Neuronal stem cell (in vitro differentiated cells): ENCODE results near the gene DPH2.

ENCODE experiments used
- DNase-seq: peaks from one replicate; pipeline ENCODE4 v3.0.0-alpha.2; 2013; ENCODE audit warnings: low spot score
- H2AFZ ChIP-seq: one replicate; pipeline ENCODE4 v1.6.1; 2013; ENCODE audit warnings: mild to moderate bottlenecking, low read length, inconsistent platforms
- H2AK5ac ChIP-seq: 2 replicates; pipeline ENCODE4 v1.6.1; 2013; ENCODE audit warnings: low read depth, mild to moderate bottlenecking, inconsistent platforms, low read length, moderate library complexity, mixed read lengths
- H2BK120ac ChIP-seq: 2 replicates; pipeline ENCODE4 v1.6.1; 2013; ENCODE audit warnings: low read depth, mild to moderate bottlenecking, inconsistent platforms, low read length, moderate library complexity, mixed read lengths
- H2BK12ac ChIP-seq: one replicate; pipeline ENCODE4 v1.6.1; 2013; ENCODE audit warnings: low read length, inconsistent platforms
- H2BK15ac ChIP-seq: 2 replicates; pipeline ENCODE4 v1.6.1; 2013; ENCODE audit warnings: mild to moderate bottlenecking, low read length, inconsistent platforms, mixed read lengths
- H2BK5ac ChIP-seq: one replicate; pipeline ENCODE4 v1.6.1; 2013; ENCODE audit warnings: inconsistent platforms, mild to moderate bottlenecking, low read length, moderate library complexity
- H3K14ac ChIP-seq: one replicate; pipeline ENCODE4 v1.6.1; 2013; ENCODE audit warnings: low read length, inconsistent platforms
- H3K18ac ChIP-seq: 2 replicates; pipeline ENCODE4 v1.6.1; 2013; ENCODE audit warnings: low read length, inconsistent platforms
- H3K23ac ChIP-seq: 2 replicates; pipeline ENCODE4 v1.6.1; 2013; ENCODE audit warnings: low read depth, mild to moderate bottlenecking, mixed read lengths, low read length, inconsistent platforms; ENCODE audit not compliant: poor library complexity
- H3K27ac ChIP-seq: replicated peaks from 3 replicates; pipeline ENCODE4 v1.5.1; 2013; ENCODE audit warnings: low read length, inconsistent platforms
- H3K27me3 ChIP-seq, 3 experiments: 2 replicates each; pipeline ENCODE4 v1.6.1; 2013; ENCODE audit warnings: low read length in 3 of 3, mild to moderate bottlenecking in 2 of 3, inconsistent platforms in 1 of 3, low read depth in 1 of 3, mixed read lengths in 1 of 3, moderate library complexity in 1 of 3; ENCODE audit not compliant: control insufficient read depth in 3 of 3, insufficient read depth in 3 of 3
- H3K36me3 ChIP-seq, 2 donors: replicated peaks in 1 of 2; 2 replicates each; pipeline ENCODE4 v1.6.1; 2013; ENCODE audit warnings: low read length in 2 of 2; ENCODE audit not compliant: control insufficient read depth in 2 of 2, insufficient read depth in 2 of 2
- H3K4ac ChIP-seq: 2 replicates; pipeline ENCODE4 v1.6.1; 2013; ENCODE audit warnings: inconsistent platforms, mild to moderate bottlenecking, low read length, moderate library complexity
- H3K4me1 ChIP-seq, 2 donors: 1 replicate in 1 of 2; 2 replicates in 1 of 2; pipeline ENCODE4 v1.6.1; 2013; ENCODE audit warnings: low read length in 2 of 2, low read depth in 1 of 2; ENCODE audit not compliant: control insufficient read depth in 2 of 2, insufficient read depth in 1 of 2
- H3K4me2 ChIP-seq: one replicate; pipeline ENCODE4 v1.6.1; 2013; ENCODE audit warnings: mild to moderate bottlenecking, low read length, inconsistent platforms; ENCODE audit not compliant: insufficient read depth, poor library complexity, severe bottlenecking
- H3K4me3 ChIP-seq, 2 donors: 2 replicates each; pipeline ENCODE4 v1.5.1; 2013; ENCODE audit warnings: low read length in 2 of 2, mild to moderate bottlenecking in 2 of 2, inconsistent platforms in 1 of 2, moderate library complexity in 1 of 2
- H3K79me1 ChIP-seq: one replicate; pipeline ENCODE4 v1.6.1; 2013; ENCODE audit warnings: low read depth, mild to moderate bottlenecking, inconsistent platforms, low read length, moderate library complexity
- H3K9ac ChIP-seq: one replicate; pipeline ENCODE4 v1.6.1; 2013; ENCODE audit warnings: mild to moderate bottlenecking, low read depth, low read length, inconsistent platforms; ENCODE audit not compliant: poor library complexity
- H3K9me3 ChIP-seq, 2 donors: replicated peaks in 1 of 2; 2 replicates each; pipeline versions ENCODE3 to v1.6.1; 2013; ENCODE audit warnings: low read length in 2 of 2, mild to moderate bottlenecking in 2 of 2, inconsistent platforms in 1 of 2, low read depth in 1 of 2, mixed read lengths in 1 of 2, moderate library complexity in 1 of 2; ENCODE audit not compliant: control insufficient read depth in 2 of 2, insufficient read depth in 1 of 2
- H4K8ac ChIP-seq: one replicate; pipeline ENCODE4 v1.6.1; 2013; ENCODE audit warnings: low read depth, mild to moderate bottlenecking, inconsistent platforms, low read length, moderate library complexity
- H4K91ac ChIP-seq: one replicate; pipeline ENCODE4 v1.6.1; 2013; ENCODE audit warnings: low read length, low read depth, mild to moderate bottlenecking, inconsistent platforms; ENCODE audit not compliant: poor library complexity
- WGBS, 2 donors: extraction: QIAGEN DNeasy Blood & Tissue Kit; methylation state at CpG; one replicate each; pipeline ENCODE4 v1.1.7; 2013; ENCODE audit warnings: missing lambda C conversion rate in 2 of 2, mixed read lengths in 1 of 2; ENCODE audit not compliant: insufficient read length in 2 of 2, insufficient replicate concordance in 1 of 2; ENCODE audit errors: extremely low coverage in 2 of 2; 5-methylcytosine and 5-hydroxymethylcytosine counted together

Gene DPH2

GRCh38 chr1:43994071-43994470, 24.3 kb downstream of the DPH2 start:
- Histone ChIP-seq H2BK15ac (no peak overlapping the region), H2AFZ (no peak overlapping the region), H3K14ac (no peak overlapping the region), H3K9ac (no peak overlapping the region), H3K79me1 (peaks cover 2% of the 10 kb centered on the region), H3K9me3 (no peaks in the 10 kb centered on the region), H3K27ac (no peak overlapping the region), H2BK12ac (no peak overlapping the region), H2BK120ac (no peak overlapping the region), H3K36me3 (peaks cover 4 to 10% of the 10 kb centered on the region in 2 donors), H3K27me3 (no peaks in the 10 kb centered on the region), H3K23ac (no peak overlapping the region), H4K91ac (no peak overlapping the region), H3K18ac (no peak overlapping the region), H4K8ac (no peak overlapping the region), H2BK5ac (no peak overlapping the region), H3K4ac (no peak overlapping the region), H3K4me3 (no peak overlapping the region), H3K4me1 (peaks cover 18 to 32% of the 10 kb centered on the region in 2 donors), H2AK5ac (no peak overlapping the region), H3K4me2 (no peak overlapping the region)
- DNase-seq: no peak
- no CpG with 5 or more reads among the region's 7 CpGs for WGBS, 2 donors

DNA sequence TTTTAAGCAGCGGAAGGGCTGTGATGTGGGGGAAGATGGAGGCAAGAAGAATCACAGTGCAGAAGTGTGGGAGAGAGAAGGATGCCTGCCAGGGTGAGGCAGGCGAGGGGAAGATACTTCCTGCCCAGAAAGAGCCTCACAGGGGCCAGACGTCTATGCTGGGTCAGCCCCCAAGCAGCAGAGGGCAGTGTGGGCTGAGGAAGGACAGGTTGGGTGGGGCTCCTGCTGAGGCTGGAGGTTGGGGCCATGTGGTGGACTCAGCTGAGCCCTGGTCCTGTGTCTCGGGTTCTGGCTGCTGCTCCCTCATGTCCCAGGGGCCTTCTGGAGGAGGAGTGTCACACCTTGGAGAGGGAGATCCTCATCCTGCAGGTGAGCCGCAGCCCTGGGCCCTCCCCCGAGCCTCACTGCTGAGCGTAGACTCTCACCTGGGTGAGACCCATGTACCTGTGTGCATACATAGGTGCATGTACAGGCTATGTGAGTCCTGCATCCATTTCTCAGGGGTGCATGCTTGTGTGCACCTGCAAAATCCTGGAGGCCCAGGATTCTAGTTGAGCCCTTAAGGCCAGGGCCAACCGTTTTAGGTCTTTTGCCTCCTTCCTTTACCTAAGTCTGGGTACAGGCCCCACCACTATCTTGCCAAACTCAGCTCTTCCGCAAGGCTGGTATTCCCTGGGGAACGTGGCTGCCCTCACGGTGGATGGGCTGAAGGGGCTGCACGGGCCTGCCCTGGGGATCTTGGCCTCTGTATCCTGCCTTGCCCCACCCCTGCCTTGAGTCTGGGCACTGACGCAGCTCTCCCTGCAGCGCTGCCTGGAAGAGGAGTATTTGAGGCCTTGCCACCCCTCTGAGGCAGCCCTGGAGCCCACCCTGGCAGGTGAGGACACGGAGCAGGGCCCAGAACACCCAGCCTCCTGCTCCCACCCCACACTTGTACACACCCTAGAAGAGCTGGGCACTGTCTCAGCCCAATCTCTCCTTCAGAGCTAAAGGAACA, 25.3 kb downstream of the DPH2 start:
- Histone ChIP-seq H4K8ac (no peak overlapping the region), H2BK15ac (peak overlapping the region; percentile 77), H3K27me3 (no peaks in the 10 kb centered on the region), H2BK120ac (peak overlapping the region; percentile 64), H3K36me3 (peaks cover 2 to 11% of the 10 kb centered on the region in 2 donors), H2AFZ (no peak overlapping the region), H3K4me2 (no peak overlapping the region), H3K79me1 (peaks cover 2% of the 10 kb centered on the region), H2AK5ac (peak overlapping the region; percentile 86), H3K4ac (peak overlapping the region; percentile 41), H2BK12ac (no peak overlapping the region), H2BK5ac (no peak overlapping the region), H3K4me1 (peaks cover 18 to 32% of the 10 kb centered on the region in 2 donors), H3K23ac (peak overlapping the region; percentile 86), H3K14ac (no peak overlapping the region), H3K18ac (peak overlapping the region; percentile 80), H3K9me3 (no peaks in the 10 kb centered on the region), H4K91ac (peak overlapping the region; percentile 17), H3K4me3 (no peak overlapping the region), H3K9ac (no peak overlapping the region), H3K27ac (no peak overlapping the region)
- no CpG with 5 or more reads among the region's 15 CpGs for WGBS, 2 donors
- DNase-seq: no peak

DNA sequence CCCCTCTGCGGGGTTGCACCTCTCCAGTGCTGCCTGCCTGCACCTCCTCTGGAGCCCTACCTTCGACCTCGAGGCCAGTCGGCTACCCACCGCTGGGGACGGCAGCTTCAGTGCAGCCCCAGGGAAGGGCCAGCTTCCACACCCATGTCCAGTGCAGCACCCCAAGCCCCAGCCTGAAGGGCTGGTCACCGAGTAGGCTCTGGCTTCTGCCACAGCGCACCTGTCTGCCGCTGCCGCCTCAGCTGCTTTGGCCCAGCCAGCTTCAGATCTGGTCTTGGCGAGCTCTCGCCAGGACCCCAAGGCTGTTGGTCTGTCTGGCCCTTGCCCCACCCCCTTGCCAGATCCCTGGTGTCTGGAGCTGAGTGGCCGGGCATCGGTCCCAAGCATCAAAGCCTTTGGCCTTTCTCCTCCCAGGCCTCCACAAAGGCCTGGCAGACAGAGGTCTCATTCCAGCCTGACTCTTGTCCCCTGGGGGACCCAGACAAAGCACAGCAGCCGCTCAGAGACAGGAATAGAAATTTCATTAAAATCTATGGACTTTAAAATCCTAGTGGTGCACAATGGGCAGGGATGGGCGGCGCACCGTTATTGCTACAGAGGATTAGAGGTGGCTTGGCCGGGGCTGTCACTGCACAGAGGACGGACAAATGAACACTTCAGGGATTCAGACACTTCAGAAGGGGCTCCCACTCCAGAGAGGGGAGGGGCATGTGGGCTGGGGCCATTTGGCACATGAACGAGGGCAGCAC, 26.3 kb downstream of the DPH2 start:
- peaks cover 16 to 27% of the 10 kb centered on the region in 2 donors for H3K4me1 ChIP-seq
- no CpG with 5 or more reads among the region's 21 CpGs for WGBS, 2 donors

DNA sequence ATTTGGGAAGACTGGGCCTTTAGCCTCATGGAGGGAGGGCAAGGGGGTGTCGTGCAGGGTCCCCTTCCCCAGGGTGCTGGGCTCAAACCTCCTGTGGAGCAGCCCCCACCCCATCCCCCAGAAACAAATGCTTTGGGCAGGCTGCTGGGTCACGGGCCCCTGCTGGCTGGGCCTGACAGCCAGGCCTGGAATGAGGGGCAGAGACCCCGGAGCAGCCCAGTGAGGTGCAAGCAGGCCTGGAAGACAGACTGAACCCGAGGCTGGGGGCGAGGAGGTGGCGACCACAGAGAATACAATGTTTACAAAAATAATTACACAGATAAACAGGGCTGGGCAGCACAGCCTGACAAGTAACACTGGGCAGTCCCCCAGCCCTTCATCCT, 26.9 kb downstream of the DPH2 start:
- Histone ChIP-seq H2AK5ac (peak overlapping the region; percentile 63), H3K4me2 (peak overlapping the region; percentile 4), H3K9ac (peak overlapping the region; percentile 4), H3K4ac (no peak overlapping the region), H3K79me1 (peaks cover 2% of the 10 kb centered on the region), H2BK15ac (no peak overlapping the region), H3K23ac (peak overlapping the region; percentile 63), H3K9me3 (no peaks in the 10 kb centered on the region), H4K8ac (no peak overlapping the region), H2AFZ (peak overlapping the region; percentile 46), H2BK12ac (no peak overlapping the region), H3K36me3 (peaks cover 0 to 19% of the 10 kb centered on the region in 2 donors), H3K27me3 (no peaks in the 10 kb centered on the region), H3K4me1 (peaks cover 16 to 27% of the 10 kb centered on the region in 2 donors), H3K4me3 (no peak overlapping the region), H3K18ac (peak overlapping the region; percentile 83), H4K91ac (no peak overlapping the region), H3K14ac (peak overlapping the region; percentile 31), H3K27ac (no peak overlapping the region), H2BK120ac (no peak overlapping the region), H2BK5ac (peak overlapping the region; percentile 13)
- no CpG with 5 or more reads among the region's 6 CpGs for WGBS, 2 donors
- DNase-seq: no peak

More for the DNA sequence above, 26.3 kb downstream of the DPH2 start:
- Histone ChIP-seq H3K36me3 (peaks cover 0 to 16% of the 10 kb centered on the region in 2 donors), H3K4ac (no peak overlapping the region), H3K14ac (peak overlapping the region; percentile 75), H3K23ac (peak overlapping the region; percentile 63), H3K4me3 (no peak overlapping the region), H3K4me2 (peak overlapping the region; percentile 4), H3K27me3 (no peaks in the 10 kb centered on the region), H2AK5ac (peak overlapping the region; percentile 63), H4K91ac (no peak overlapping the region), H4K8ac (no peak overlapping the region), H2AFZ (peak overlapping the region; percentile 46), H2BK120ac (no peak overlapping the region), H3K9me3 (no peaks in the 10 kb centered on the region), H3K79me1 (peaks cover 2% of the 10 kb centered on the region), H2BK15ac (no peak overlapping the region), H3K18ac (peak overlapping the region; percentile 83), H2BK5ac (no peak overlapping the region), H3K9ac (peak overlapping the region; percentile 63), H2BK12ac (peak overlapping the region; percentile 30), H3K27ac (peak overlapping the region; percentile 43)
- no peak for DNase-seq
